GM19025 (cell line): ENCODE results near the gene AMDHD2.
"Not testable (repeated sequence)": the region's sequence is repeated elsewhere in the genome, so short reads cannot be mapped to it uniquely, and the experiment has no call there.

ENCODE experiments used
- ATAC-seq: cut with Tn5 transposase; IDR thresholded peaks from one replicate; pipeline ENCODE4 v1.9.1; 2021; ENCODE audit warnings: mild to moderate bottlenecking, low read depth, moderate library complexity; ENCODE audit not compliant: unreplicated experiment

The AMDHD2 gene

GRCh38 chr16:2567506-2567905 lies 47.3 kb downstream of the AMDHD2 start:
- not testable (repeated sequence) for ATAC-seq

DNA sequence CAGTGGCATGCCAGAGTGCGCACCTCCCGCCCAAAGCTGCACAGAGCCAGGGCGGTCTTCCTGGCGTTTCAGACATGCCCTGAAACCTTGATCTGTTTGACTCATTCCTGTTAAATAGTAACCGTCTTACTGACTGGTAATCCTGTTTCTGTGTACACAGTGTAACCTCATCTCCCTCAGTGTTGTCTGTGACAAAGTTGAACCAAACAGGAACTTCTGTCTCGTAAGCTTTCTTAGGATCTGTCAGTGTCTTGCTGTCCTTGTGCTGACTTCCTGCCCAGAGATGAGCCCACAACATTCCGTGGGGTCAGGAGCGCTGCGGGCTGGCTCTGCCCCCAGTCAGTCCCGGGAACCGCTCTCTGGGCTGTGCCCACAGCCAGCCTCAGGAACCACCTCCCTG lies 48.4 kb downstream of the AMDHD2 start:
- ATAC-seq, result not testable (repeated sequence)

DNA sequence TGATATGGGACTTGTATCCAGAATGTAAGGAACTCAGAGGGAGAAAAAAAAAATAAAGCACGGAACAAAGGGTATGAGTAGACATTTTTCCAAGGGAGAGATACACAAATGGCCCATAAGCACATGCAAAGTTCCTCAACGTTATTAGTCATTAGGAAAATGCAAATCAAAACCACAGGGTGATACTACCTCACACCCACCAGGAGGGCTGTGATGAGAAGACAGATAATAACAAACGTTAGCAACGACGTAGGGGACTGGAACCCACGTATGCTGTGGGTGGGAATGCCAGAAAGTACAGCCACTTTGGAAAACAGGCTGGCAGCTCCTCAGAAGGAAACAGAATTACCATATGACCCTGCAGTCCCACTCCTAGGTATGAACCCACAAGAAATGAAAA lies 52.5 kb downstream of the AMDHD2 start:
- ATAC-seq, result not testable (repeated sequence)

- not testable (repeated sequence) for ATAC-seq
Observed at GRCh38 chr16:2575839-2576238, 55.7 kb downstream of the AMDHD2 start.

GRCh38 chr16:2577044-2577443 lies 56.9 kb downstream of the AMDHD2 start:
- not testable (repeated sequence) for ATAC-seq

GRCh38 chr16:2578905-2579304 lies 58.7 kb downstream of the AMDHD2 start:
- not testable (repeated sequence) for ATAC-seq

DNA sequence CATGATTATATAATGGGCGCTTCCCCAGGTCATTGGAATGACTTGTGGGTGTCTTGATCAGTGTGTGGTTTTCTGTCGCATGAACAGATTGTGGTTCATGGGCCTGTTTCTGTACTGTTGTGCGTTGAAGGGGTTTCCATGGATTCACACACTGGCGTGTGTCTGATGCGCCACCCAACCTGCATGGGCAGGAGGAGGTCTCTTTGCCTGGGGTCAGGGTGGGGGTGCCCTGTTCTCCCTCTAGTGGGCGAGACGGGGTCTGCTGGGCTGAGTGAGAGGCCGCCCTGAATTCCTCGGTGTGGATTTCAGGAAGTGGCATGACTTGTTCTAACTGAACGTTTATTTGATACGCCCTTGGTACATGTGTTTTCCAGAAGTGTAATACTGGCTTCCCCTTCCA lies 60.0 kb downstream of the AMDHD2 start:
- not testable (repeated sequence) for ATAC-seq

DNA sequence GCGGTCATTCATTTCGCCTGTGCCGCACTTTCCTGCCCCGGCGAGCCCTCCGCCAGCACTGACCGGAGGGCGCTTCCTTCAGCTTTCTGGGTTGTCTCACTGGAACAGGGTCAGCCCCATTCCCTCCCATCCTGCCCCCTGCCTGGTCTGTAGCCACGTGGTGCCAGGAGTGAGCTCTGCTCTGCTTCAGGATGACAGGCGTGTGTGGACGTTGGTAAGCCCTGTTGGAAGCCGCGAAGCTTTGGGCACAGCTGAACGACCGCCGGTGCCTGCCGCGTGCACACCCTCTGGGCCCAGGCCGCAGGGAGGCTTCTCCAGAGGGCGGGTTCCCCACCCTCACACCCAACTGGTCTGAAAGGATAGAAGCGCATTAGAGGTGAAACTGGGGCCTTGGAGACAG lies 60.6 kb downstream of the AMDHD2 start:
- not testable (repeated sequence) for ATAC-seq
